Left renal cortex interstitium (tissue), 4 donors: ENCODE results near the gene LCN2. TPM values are rescaled to one million over a fixed set of nuclear protein-coding genes. Genes with fewer than 3 reads are reported as not detected.
"Not testable (repeated sequence)": the region's sequence is repeated elsewhere in the genome, so short reads cannot be mapped to it uniquely, and the experiment has no call there.

Source experiments
- DNase-seq, 4 donors: peaks; one replicate each; pipeline ENCODE4 v3.0.0-alpha.2; 2013; ENCODE audit warnings: low read depth in 4 of 4, low spot score in 2 of 4, missing footprints in 1 of 4
- polyA plus RNA-seq, 4 donors: library from polyadenylated mRNA; unstranded; fragments of 120-200 nt; gene quantifications; one replicate each; pipeline ENCODE4 v1.2.1, GENCODE V29; 2013; ENCODE audit not compliant: insufficient read length in 4 of 4

The LCN2 gene
- polyA plus RNA-seq, 4 donors = 0.29 to 1.8 (median 1.1) TPM

DNA sequence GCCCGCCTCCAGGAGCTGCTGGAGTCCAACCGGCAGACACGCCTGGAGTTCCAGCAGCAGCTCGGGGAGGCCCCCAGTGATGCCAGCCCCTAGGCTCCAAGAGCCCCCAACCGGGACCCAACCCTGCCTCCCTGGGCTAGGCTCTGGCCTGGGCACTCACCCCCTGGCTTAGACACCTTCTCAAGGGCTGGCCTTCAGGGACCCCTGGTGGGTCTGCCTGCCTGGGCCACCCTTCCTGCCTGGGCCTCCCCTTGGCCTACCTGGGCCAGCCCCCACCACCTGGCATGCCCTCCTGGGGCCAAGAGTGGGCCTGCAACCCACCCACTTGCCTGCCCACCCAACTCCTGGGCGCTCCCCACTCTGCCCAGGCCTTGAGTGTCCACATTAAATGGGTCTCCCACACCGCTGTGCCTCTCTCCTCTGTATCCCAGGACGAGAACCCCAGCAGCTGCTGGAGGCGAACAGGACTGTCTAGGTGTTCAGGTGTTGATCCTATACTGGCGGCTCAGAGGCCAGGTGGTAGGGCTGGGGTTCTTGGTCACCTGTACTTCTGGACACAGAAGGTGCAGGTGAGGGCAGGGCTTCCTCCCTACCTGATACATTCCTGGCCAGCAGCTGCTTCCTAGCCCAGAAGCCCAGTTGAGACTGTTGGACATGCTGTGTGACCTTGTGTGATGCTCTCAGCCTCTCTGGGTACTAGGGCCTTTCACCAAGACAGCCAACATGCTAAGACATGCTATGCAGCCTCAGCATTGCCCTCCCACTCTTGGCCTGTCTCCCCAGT lies 14.5 kb downstream of the LCN2 start:
- no peak for DNase-seq

DNA sequence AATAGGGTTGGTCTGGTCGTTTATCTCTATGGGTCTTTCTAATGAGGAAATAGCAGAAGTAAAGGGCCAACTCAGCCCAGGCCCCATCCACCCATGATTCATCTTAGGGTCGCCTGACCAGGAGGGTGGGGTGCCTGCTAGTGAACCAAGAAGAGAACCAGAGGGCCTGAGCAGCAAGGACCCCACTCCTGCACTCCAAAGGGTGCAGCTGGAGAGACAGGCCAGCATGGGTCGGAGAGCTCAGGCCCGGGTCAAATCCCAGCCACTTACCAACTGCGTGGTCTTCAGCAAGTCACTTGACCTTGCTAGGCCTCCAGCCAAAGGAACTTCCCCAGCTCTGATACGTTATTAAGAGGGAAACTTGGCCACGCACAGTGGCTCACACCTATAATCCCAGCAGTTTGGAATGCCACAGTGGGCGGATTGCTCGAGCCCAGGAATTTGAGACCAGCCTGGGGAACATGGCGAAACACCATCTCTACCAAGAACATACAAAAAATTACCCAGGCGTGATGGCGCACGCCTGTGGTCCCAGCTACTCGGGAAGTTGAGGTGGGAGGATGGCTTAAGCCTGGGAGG lies 15.1 kb downstream of the LCN2 start:
- DNase-seq = no peak

DNA sequence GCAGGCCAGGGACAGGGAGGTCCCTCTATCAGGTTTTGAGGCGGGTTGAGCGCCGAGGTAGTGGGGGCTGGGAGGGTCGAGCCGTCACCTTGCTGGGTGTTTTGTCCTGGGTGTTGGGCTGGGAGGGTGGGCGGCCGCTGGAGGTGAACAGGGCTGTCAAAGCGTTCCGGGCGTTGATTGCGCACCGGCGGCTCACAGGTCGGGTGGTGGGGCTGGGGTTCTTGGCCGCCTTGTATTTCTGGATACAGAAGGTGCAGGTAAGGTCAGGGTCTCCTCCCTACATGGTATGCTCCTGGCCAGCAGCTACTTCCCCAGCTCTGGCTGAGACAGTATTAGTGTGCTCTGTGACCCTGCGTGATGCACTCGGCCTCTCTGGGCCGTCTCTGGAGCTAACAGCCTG lies 16.9 kb downstream of the LCN2 start:
- no peak for DNase-seq

DNA sequence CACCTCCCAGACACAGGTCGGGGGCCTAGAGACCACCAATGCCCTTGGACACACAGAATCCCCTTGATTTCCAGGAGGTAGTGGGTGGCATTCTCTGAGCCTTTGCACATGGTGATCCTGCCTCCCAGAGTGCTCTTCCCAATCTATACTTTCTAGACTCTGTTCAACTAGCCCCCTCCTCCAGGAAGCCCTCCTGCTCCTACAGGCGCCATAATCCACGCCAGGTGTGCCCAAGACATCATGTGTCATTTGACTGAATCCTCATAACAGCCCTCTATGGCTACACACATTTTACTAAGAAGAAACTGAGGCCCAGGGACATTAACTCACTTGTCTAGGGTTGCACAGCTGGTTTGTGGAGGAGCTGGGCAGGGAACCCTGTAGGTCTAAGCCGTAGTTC lies 18.0 kb downstream of the LCN2 start:
- DNase-seq = no peak

DNA sequence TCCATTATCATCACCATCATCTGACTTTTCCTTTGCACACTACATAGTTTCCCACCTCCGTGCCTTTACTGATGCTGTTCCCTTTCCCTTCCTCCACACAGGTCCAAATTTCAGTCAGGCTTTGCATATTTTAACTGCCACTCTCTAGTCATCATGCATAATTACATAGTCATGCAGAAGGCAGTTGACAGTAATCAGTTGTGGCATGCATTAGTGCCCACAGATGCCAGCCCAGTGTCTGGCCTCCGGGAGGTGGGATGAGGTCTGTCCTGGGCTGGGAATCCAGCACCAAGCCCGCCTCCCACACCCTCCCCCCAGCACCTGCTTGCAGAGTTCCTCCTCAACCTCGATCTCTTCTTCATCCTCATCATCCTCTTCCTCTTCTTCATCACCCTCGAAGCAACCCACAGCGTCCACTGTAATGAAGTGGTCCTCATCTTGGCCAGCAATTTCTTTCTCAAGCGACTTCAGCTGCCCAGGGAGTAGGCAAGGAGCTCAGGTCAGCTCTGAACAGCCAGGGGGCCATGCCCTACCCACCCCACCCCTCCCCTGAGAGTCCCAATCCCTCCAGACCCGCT lies 19.6 kb downstream of the LCN2 start:
- no peak for DNase-seq

DNA sequence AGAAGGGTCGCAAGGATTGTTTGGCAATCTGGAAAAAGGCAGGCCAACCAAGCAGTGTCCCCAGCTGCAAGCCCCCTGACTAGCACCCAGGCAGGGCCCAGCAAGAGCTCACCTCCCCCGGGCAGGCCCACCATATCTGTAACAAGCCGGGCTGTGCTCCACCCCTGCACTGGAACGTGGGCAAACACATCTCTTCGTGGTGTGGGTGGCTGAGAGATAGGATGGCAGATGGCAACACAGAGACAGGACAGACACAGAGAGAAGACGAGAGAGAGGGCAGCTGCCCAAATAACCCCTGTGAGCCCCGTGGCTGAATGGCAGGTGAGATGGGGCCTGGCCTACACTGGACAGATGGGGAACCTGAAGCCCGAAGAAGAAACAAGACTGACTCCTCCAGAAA lies 20.2 kb downstream of the LCN2 start:
- no peak for DNase-seq

DNA sequence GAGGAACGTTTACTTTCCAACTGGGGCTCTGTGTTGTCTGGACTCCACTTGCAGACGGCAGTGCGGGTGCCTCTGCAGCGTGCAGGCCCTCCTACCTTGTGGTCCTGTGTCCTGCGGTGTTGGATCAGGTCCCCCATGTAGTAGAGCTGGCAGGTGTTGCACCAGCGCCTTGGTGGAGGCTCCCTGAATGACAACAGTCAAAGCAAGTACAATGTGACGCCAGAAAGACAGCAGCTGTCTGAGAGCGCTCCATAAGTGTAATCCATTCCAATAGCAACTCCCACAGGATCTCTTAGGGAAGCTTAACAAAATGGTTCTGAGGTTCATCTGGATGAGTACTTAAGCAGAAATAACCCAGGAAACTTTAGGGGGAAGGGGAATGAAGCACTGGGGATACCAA lies 20.7 kb downstream of the LCN2 start:
- DNase-seq = no peak

DNA sequence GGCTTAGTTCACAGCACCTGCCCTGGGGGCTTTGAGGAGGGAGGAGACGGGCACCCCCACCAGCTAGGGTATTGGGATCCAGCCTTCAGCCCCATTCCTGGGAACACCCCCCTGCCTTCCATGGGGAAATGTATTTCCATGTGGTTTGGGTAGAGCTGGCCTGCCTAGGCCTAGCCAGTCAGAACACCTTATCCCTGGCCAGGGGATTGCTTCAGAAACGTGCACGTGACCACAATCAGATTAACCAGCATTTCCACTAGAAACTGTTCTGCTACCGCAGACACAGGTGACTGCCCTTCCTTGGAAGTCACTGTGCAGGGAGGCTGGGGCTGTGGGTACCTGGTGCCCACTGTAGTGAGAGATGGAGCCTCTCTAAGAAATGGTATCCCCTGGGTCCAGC lies 24.8 kb downstream of the LCN2 start:
- DNase-seq = no peak

DNA sequence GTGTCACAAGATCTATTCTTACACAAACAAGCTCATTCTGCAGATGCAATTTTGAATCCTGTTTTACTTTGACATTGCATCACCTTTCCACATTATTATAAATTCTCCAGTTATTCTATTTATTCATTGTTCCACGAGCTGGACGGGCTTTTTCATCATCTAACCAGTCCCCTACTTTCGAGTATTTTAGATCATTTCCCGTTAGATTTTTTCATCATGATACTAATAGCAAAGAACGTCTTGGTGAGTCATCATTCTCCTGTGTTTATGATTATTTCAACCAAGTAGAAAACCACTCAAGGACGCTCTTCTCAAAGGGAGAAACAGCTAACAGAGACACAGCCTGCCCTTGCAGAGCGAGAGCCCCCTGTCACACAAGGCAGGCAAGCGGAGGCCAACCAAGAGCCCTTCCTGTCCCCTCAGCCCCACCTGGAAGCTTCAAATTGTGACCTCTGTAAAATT lies 25.9 kb downstream of the LCN2 start:
- DNase-seq = no peak

DNA sequence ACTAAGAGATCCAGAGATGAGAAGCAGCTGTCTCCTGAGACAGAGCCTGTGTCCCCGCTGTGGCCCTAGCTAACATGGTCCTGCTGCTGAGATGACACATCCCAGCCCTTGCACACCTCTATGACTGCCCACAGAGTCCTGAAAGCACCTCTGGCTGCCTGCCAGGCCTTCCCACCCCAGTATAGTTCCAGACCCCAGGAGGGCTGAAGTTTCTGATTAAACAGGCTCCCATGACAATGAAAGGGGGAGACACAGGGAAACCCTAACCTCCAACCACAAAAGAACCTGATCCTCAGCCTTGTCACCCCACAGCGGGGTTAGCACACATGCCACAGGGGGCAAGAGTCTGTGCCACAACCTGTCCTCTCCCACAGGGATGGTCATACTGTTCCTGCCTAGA lies 26.5 kb downstream of the LCN2 start:
- no peak for DNase-seq

DNA sequence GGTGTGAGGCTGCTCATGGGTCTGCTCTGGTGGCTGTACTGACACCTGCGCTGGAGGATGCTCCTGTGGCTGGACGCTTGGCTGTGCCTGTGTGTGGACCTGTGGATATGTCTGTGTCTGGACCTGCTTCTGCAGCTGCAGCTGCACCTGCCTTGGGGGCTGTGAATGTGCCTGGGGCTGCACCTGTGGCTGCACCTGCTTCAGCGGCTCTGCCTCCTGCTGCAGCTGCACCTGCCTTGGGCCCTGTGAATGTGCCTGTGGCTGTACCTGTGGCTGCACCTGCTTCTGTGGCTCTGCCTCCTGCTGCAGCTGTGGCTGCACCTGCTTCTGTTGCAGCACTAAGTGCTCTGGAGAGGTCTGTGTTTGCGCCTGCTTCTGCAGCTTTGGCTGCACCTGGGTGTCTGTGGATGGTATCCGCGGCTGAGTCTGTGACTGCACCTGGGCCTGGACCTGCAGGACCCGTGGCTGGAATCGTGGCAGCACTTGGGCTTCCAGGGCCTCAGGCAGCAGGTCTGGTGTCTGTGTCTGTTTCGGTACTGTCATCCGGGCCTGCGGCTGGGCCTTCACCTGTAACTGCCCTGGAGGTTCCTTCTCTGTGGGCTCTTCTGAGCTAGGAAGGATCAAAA lies 29.7 kb downstream of the LCN2 start:
- DNase-seq = no peak

DNA sequence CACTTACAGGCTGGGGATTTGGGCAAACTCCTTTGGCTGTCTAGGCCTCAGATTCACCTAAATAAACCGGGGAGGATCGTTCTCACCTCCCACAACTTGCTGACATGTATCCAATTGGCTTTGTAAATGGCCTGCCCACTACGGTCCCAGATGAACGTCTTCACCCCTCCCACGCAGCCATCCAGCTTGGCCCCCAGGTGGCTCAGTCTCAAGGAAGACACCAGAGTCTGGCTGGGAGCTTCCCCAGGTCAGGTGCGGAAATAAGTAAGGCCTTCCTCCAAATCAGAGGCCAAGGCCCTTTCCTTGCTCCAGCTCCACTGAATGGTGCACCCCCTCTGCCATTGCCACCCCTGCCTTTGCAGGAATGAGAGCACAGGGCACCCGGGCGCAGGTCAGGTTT lies 30.7 kb downstream of the LCN2 start:
- no peak for DNase-seq

DNA sequence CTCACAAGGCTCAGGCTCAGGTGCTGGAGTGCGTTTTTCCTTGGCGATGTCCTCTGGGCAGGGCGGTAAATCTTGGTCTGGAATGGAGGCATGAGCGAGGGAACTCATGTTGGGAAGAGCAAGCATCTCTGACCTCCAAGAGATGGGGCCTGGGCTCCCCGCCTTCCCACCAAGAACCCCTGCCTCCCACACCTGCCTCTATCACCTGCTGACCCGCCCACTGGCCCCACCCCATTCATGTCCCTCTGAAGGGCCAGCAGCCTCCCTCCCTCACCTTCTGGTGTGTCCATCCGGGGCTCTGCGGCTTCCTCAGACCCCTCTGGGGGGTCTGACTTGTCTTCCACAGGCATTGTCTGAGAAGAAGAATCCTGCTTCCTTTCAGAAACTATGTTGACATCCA lies 31.2 kb downstream of the LCN2 start:
- DNase-seq = no peak

DNA sequence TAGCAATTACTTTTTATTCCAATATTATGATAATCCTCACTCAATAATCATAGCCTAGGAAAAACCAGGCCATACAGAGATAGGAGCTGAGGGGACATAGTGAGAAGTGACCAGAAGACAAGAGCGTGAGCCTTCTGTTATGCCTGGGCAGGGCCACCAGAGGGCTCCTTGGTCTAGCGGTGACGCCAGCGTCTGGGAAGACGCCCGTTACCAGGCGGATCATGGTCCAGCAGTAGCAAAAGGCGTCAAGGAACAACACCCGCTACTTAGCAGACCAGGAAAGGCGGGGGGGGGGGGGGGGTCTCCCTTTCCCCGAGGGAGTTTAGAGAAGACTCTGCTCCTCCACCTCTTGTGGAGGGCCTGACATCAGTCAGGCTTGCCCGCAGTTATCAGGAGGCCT lies 32.2 kb downstream of the LCN2 start:
- DNase-seq = not testable (repeated sequence)

DNA sequence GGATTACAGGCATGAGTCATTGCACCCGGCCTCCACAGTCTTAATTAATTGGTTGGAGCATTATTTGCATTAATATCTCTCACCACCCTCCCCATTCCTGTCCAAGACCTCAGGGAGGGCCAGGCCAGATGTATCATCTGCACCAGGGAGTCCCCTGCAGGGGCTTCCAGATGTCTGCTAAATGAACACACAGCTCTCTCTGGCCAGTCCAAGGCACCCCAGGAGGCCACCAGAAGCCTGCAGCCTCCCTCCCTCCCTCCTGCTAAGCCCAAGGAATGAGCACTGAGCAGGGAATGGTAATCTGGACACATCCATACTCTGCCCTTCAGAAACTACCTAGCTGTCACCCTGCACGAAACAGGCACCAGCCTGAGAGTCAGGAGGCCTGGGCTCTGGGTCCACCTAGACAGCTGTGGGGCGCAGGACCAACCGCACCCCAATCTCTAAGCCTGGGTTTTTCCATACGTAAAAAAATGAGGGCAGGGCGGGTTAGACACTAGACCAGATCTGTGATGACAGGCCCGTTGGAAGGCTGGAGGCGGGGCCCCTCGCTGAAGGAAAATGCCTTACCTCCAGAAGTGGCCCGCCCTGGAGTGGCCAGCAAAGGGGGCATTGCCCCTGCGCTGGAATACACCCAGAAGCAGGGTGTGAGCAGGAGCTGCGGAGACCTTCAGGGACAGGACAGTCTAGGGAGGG lies 33.8 kb downstream of the LCN2 start:
- DNase-seq = no peak

DNA sequence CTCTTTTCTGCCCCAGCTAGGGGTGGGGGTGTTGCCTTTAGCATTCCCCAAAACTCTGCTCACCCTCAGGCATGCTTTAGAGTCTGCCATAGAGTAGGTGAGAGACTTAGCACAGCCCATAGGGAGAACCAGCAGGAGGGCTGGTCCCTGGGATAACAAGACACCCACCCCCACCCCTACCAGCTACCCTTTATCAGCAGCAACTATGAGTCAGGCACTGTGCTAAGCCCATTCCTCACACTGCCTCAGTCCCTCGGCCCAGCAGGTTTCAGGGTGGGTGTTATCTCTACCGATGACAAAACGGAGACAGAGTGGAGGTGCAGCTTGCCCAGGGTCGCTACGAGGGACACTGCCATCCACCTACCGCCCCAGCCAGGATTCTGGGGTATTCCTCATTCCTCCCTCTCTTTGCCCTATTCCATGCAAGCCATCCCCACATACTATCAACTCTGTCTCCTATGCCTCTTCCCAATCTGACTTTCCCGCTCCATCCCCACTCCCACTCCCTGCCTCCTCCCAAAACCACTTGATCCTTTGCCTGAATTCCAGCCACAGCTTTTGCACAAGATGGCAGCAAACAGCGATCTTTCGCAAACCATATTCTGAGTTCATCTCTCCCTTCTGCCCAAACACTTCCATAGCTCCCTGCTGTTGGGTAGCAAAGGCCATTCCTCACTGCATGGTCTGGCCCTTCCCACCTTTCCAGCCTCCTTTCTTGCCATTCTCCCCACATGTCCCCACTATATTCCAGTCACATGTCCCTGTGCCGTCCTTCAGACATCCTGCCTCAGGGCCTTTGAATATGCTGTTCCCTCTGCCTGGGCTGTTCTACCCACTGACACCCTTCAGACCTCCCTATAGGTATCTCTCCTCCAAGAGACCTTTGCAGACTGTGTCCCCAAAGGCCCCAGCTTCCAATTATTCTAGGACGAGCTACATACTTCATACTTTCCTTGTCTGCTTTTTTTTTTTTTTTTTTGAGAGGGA lies 37.0 kb downstream of the LCN2 start:
- DNase-seq = no peak

DNA sequence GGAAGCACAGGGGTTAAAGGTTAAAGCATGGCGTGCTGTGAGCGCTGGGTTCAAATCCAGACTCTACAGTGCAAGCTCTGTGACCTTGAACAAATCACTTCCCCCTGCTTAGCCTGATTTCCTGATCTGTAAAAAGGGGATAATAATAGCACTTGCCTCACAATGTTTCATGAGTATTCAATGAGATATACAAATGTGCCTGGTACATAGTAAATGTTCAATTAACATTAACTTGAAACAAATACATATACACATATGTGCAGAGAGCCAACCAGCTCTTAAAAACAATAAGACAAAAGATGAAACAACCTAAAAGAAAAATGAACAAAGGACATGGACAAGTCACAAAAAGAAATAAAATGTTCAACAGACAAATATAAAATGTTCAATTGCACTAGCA lies 38.1 kb downstream of the LCN2 start:
- no peak for DNase-seq

DNA sequence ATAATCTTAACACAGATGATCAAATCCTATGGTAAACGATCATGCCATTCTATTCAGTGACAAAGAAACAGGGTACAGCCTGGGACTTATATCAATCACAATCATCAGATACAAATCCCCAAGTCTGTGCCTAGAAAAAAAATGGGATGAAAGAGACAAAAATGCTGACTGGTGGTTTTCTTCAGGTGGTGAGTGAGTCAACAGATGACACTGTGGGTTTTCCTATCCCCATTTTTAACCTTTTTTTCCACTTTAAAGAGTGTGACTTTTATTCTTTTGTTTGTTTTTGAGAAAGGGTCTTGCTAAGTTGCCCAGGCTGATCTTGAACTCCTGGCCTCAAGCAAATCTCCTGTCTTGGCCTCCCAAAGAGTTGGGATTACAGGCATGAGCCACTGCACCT lies 39.0 kb downstream of the LCN2 start:
- DNase-seq = no peak

DNA sequence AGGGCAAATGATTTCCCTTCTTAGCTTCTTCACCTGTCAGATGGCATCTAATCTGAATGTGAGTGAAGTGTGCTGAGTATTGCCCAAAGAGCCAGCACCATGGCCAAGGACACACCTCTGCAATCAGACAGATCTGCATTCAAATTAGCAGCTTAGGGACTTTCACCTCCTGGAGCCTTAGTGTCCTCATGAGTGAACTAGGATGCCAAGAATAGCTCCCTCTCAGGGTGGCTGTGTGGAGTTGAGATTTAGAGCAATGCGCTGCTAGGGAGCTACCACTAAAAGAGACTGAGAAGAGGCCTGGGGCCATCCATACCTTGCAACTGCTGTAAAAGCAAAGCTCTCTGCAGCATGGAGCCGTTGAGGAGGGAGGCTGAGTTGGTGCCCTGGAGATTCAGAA lies 40.8 kb downstream of the LCN2 start:
- no peak for DNase-seq
